ENCODE results near the gene EGFR.

EGFR gene

DNA sequence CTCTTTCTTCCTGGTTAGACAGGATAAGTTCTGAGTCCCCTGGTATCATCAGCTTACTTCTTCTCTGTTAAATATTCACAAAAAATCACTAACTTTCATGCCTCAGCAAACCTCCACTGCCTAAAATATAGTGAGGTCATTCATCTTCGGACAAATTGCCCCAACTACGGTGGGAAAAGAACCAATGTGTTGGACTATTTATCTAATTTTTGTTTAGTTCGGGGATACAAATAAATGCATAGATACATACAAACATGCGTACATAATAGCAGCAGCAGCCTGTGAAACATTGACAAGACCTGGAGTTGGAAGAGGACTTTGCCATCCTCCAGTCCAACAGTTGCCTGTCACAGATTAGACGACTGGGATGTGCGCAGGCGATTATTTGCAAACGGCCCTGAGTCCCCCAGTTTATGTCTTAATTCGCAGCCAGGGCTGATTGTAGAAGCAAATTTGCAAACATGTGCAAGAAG, 51.5 kb downstream of the EGFR start:
- H3K4me3 ChIP-seq (ENCODE audit: low read depth, low read length) = no peak overlapping the region
- H3K4me1 ChIP-seq (ENCODE audit: control insufficient read depth, insufficient read depth, low read length) = peaks cover 15% of the 10 kb centered on the region
- no peaks in the 10 kb centered on the region for H3K9me3 ChIP-seq (ENCODE audit: control insufficient read depth, insufficient read depth, low read length)
- no peak overlapping the region for H3K9ac ChIP-seq (ENCODE audit: low read depth, low read length)
- no peaks in the 10 kb centered on the region for H3K36me3 ChIP-seq (ENCODE audit: control insufficient read depth, insufficient read depth, low read length)
- no peaks in the 10 kb centered on the region for H3K27me3 ChIP-seq (ENCODE audit: control insufficient read depth, insufficient read depth, low read length)

DNA sequence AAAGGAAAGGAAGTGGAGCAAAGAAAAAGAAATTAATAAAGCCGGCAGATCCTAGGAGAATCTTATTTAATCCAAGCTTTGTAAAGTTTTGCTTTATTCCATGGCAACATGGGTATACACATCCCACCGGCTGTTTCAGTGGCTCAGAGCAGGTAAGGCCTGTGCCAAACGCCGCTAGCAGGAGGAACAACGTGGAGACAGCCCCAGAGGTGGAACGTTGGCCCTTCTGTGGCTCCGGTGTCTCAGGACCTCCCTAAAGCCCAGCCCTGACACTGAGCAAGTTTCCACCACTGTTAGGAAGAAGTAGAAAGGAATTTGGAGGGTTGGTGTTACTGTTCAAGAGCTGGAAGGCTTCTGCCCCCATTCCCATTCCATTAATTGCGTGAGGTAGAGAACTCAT, 52.0 kb downstream of the EGFR start:
- Histone ChIP-seq H3K9ac (ENCODE audit: low read depth, low read length) (no peak overlapping the region), H3K4me1 (ENCODE audit: control insufficient read depth, insufficient read depth, low read length) (peaks cover 9% of the 10 kb centered on the region)

DNA sequence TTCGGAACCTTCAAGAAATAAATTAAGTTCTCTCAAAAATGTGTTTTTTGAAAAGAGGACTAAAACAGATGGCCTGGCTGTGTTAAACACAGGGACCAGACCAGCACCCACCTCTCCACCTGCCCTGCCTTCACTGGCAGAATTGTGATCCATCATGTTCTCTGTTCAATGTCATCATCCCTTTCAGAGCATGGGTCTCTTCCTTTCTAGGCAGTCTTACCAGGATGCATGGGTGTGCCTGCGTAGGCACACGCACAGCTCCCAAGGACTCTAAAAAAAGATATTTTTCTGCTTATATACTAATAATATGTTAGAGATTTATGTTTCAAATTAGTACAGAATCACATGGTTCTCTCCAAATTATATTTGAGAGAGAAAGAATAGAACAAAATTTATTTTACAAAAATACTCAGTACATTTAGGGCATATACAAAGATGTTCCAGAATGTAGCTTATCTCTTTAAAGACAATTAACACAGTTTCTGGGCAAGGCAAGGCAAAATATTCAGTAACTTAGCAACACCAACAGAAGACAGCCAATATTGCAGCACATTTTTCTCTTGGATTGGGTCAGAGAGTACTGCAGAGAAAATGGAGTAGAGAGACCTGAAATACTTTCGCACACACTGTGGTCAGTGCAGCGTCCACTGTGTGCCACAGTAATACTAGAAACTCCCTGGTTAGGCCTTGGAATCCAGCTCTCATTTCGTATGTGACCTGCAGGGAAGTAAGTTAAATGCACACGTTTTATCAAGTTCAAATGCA, 52.8 kb downstream of the EGFR start:
- Histone ChIP-seq H3K27me3 (ENCODE audit: control insufficient read depth, insufficient read depth, low read length) (no peaks in the 10 kb centered on the region), H3K4me1 (ENCODE audit: control insufficient read depth, insufficient read depth, low read length) (peaks cover 4% of the 10 kb centered on the region), H3K9me3 (ENCODE audit: control insufficient read depth, insufficient read depth, low read length) (no peaks in the 10 kb centered on the region), H3K36me3 (ENCODE audit: control insufficient read depth, insufficient read depth, low read length) (no peaks in the 10 kb centered on the region), H3K9ac (ENCODE audit: low read depth, low read length) (no peak overlapping the region), H3K4me3 (ENCODE audit: low read depth, low read length) (no peak overlapping the region)

More for the DNA sequence above, 52.0 kb downstream of the EGFR start:
- Histone ChIP-seq H3K27me3 (ENCODE audit: control insufficient read depth, insufficient read depth, low read length) (no peaks in the 10 kb centered on the region), H3K4me3 (ENCODE audit: low read depth, low read length) (no peak overlapping the region), H3K9me3 (ENCODE audit: control insufficient read depth, insufficient read depth, low read length) (no peaks in the 10 kb centered on the region), H3K36me3 (ENCODE audit: control insufficient read depth, insufficient read depth, low read length) (no peaks in the 10 kb centered on the region)

DNA sequence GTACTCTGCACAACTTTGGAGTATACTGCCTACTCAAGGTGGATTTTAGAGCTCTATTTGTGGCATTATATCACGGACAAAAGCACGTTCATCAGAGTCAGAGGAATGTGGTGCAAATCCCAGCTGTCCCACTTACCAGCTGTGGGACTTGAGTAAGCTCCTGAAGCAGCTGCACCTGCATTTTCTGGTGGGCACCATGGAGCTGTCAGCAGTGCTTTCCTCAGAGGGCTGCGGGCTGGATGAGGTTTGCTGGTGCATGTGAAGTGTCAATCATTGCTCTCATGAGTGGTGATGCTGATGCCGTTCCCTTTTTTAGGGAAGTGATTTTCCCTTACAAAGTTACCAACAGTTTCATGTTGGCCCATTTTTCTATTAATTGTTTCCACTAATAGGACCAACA, 53.4 kb downstream of the EGFR start:
- Histone ChIP-seq H3K27me3 (ENCODE audit: control insufficient read depth, insufficient read depth, low read length) (no peaks in the 10 kb centered on the region), H3K36me3 (ENCODE audit: control insufficient read depth, insufficient read depth, low read length) (no peaks in the 10 kb centered on the region), H3K4me3 (ENCODE audit: low read depth, low read length) (no peak overlapping the region), H3K9ac (ENCODE audit: low read depth, low read length) (no peak overlapping the region), H3K9me3 (ENCODE audit: control insufficient read depth, insufficient read depth, low read length) (no peaks in the 10 kb centered on the region), H3K4me1 (ENCODE audit: control insufficient read depth, insufficient read depth, low read length) (no peaks in the 10 kb centered on the region)

DNA sequence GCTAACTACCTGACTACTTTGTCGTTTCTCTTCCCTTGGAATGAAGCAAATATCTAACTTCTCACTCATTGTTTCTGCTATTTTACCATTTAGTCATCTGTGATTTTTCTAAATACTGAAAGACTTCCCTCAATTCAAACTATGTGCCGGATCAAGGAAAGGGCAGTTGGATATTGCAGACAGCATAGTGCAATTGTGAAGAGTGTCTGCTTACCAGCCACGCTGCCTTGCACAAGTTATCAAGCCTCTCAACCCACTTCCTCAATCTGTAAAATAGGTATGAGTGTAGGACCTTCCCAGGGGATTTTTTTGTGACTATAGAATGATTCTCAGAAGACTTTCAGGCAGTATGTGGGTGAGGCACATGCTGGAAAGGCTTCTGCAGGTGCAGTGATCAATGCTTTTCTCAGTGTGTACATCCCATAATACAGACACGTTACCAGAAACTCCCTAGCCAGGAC, 54.3 kb downstream of the EGFR start:
- no peaks in the 10 kb centered on the region for H3K27me3 ChIP-seq (ENCODE audit: control insufficient read depth, insufficient read depth, low read length)
- H3K36me3 ChIP-seq (ENCODE audit: control insufficient read depth, insufficient read depth, low read length) = no peaks in the 10 kb centered on the region
- no peaks in the 10 kb centered on the region for H3K4me1 ChIP-seq (ENCODE audit: control insufficient read depth, insufficient read depth, low read length)
- no peaks in the 10 kb centered on the region for H3K9me3 ChIP-seq (ENCODE audit: control insufficient read depth, insufficient read depth, low read length)
- H3K9ac ChIP-seq (ENCODE audit: low read depth, low read length) = no peak overlapping the region
- no peak overlapping the region for H3K4me3 ChIP-seq (ENCODE audit: low read depth, low read length)

DNA sequence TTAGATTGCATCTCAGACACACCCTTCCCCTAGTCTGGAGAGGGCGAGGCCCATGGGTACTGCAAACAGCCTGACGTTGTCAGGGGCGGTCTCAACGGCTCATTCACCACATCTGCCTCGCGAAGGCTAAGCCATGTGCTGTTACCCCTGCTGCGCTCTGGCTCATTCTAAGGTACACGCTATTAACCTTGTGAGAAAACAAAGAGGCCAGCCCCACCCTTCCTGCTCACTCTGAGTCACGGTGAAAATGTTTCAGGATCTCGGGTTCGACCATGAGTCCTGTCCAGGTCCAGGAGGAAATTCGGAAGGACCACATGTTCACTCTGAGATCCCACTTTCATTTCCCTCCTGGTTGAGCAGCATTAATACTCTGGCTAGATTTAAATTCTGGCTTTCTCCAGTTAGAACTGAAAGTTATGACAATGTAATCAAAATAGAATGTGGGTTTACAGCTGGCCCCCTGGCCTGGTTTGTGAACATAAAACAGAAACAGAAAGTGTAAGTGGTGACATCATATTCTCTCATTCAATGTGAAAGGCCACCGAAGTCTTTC, 55.2 kb downstream of the EGFR start:
- no peaks in the 10 kb centered on the region for H3K27me3 ChIP-seq (ENCODE audit: control insufficient read depth, insufficient read depth, low read length)
- no peaks in the 10 kb centered on the region for H3K9me3 ChIP-seq (ENCODE audit: control insufficient read depth, insufficient read depth, low read length)
- H3K9ac ChIP-seq (ENCODE audit: low read depth, low read length) = no peak overlapping the region
- no peaks in the 10 kb centered on the region for H3K4me1 ChIP-seq (ENCODE audit: control insufficient read depth, insufficient read depth, low read length)
- H3K4me3 ChIP-seq (ENCODE audit: low read depth, low read length) = no peak overlapping the region
- no peaks in the 10 kb centered on the region for H3K36me3 ChIP-seq (ENCODE audit: control insufficient read depth, insufficient read depth, low read length)

DNA sequence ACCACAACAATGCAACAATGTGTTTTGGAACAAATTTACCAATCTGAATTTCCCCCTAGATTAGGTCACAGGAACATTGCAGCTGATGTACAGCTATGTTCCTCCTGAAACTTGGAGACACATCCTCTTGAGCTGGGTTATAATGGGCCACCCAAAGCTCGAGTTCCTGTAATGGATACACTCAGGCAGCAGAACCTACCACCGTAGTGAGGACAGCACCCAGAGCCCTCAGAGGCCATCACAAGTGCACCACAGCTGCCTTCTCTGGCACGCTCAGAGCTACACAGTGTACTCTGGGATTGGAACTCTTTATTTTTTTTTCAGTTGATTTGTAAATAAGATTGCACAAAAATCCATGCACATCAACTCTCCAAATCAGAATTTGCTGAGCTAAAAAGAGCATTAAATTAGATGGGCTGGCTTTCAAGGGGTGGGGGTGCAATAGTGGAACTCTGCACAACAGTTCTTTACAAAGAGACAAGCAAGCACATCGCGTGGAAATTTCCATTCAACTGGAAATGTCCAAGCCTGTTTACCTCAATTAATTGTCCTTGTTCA, 56.7 kb downstream of the EGFR start:
- Histone ChIP-seq H3K4me1 (ENCODE audit: control insufficient read depth, insufficient read depth, low read length) (no peaks in the 10 kb centered on the region), H3K27me3 (ENCODE audit: control insufficient read depth, insufficient read depth, low read length) (no peaks in the 10 kb centered on the region), H3K9ac (ENCODE audit: low read depth, low read length) (no peak overlapping the region), H3K9me3 (ENCODE audit: control insufficient read depth, insufficient read depth, low read length) (no peaks in the 10 kb centered on the region), H3K36me3 (ENCODE audit: control insufficient read depth, insufficient read depth, low read length) (no peaks in the 10 kb centered on the region), H3K4me3 (ENCODE audit: low read depth, low read length) (no peak overlapping the region)

DNA sequence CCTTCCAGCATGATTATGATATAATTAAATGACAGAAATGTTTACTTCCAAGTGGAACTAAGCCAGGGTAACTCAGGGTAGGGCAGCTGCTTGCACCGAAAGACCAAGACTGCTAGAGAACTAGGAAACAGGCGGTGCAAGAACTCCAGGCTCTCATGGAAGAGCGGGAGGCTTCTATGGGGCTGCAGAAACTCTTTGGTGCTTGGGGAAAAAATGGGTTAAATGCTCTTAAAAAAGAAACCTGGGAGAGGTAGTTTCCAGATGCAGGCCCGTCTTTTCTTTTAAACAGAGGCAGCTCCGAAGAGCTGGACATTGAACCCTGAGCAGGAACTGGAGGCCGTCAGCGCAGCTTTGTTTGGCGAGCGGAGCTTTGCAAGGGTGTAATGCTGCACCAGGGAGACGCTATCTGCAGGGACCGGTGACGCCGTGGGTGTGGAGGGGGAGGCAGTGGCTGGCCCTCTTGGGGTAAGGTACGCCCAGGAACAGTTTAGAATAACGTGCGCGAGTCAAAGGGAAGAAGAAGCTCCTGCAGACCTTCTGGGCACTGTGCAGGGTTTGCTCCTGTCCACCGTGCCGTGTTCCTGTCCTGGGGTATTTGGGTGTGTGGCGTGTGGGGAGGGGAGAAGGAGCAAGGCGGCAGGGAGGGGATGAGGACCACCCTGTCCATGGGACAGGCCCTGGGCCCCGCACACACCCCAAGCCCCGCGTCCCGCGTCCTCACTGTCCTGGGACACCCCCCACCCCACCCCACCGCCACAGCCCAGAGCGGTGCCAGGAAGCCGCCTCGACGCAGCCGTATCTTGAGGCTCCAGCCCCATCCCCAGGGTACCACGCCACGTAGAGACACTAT, 59.0 kb downstream of the EGFR start:
- Histone ChIP-seq H3K4me1 (ENCODE audit: control insufficient read depth, insufficient read depth, low read length) (no peaks in the 10 kb centered on the region), H3K36me3 (ENCODE audit: control insufficient read depth, insufficient read depth, low read length) (no peaks in the 10 kb centered on the region), H3K9ac (ENCODE audit: low read depth, low read length) (no peak overlapping the region), H3K27me3 (ENCODE audit: control insufficient read depth, insufficient read depth, low read length) (no peaks in the 10 kb centered on the region), H3K4me3 (ENCODE audit: low read depth, low read length) (no peak overlapping the region), H3K9me3 (ENCODE audit: control insufficient read depth, insufficient read depth, low read length) (no peaks in the 10 kb centered on the region)

DNA sequence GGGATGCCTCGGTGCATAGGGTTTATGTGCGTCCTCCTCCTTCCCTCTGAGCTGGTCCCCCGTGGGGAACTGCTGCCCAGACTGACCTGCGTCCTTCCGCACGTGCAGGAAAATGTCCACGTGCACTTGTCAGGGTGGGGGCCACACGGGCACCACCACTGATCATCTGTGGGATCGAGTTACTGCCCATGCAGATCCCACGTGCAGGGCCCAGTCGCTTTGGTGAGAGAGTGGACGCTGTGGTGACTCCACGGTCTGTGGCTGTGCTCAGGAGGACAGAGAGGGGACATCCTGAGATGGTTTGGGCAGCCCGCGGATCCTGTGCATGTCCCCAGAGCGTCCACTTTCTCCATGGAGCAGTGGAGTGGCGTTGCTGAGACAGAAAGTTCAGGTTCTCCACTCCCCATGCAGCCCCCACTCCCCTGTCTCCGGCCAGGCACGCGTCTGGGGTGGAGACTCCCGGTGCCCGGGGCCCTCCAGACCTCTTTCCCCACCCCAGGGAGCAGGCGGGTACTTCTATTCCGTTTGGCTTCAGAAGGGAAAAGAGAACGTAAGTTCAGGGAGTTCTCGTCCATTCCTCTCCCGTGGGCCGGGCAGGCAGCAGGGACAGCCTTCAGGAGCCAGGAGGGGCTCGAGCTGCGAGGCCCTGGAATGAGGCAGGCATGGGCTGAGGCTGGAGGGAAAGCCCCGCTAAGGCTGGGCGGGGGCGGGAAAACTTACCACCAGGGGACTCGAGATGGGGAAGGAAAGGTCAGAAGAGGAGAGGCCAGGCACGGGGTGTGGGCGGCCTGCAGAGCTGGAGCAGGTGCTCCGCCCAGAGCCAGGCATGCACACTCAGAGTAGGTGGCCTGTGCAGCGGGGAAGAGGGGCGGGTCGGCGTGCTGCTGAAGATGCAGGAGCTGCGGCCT, 59.9 kb downstream of the EGFR start:
- no peaks in the 10 kb centered on the region for H3K36me3 ChIP-seq (ENCODE audit: control insufficient read depth, insufficient read depth, low read length)
- no peak overlapping the region for H3K9ac ChIP-seq (ENCODE audit: low read depth, low read length)
- H3K9me3 ChIP-seq (ENCODE audit: control insufficient read depth, insufficient read depth, low read length) = no peaks in the 10 kb centered on the region
- H3K27me3 ChIP-seq (ENCODE audit: control insufficient read depth, insufficient read depth, low read length) = no peaks in the 10 kb centered on the region
- no peak overlapping the region for H3K4me3 ChIP-seq (ENCODE audit: low read depth, low read length)
- no peaks in the 10 kb centered on the region for H3K4me1 ChIP-seq (ENCODE audit: control insufficient read depth, insufficient read depth, low read length)

DNA sequence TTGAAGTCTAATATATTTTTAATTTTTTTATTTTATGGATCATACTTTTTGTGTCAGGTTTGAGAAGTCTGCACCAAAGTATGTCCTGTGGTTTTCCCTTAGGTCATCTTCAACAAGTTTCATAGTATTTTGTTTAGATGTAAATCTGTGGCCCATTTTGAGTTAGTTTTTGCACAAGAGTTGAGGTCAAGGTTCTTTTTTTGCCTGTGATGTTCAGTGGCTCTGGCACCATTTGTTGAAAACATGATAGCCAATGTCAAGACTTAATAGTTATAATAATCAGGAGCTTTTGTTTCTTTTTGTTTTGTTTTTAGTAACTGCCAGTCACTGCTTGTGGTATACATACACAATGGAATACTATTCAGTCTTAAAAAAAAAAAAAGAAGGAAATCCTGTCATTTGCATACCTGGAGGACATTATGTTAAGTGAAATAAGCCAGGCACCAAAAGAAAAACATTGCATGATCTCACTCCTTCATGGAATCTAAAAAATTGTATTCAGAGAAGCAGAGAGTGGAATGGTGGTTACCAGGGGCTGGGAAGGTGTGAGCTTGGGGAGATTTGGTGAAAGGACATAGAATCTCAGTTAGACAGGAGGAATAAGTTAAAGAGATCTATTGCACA, 61.3 kb downstream of the EGFR start:
- Histone ChIP-seq H3K36me3 (ENCODE audit: control insufficient read depth, insufficient read depth, low read length) (no peaks in the 10 kb centered on the region), H3K9ac (ENCODE audit: low read depth, low read length) (no peak overlapping the region), H3K27me3 (ENCODE audit: control insufficient read depth, insufficient read depth, low read length) (no peaks in the 10 kb centered on the region), H3K4me1 (ENCODE audit: control insufficient read depth, insufficient read depth, low read length) (no peaks in the 10 kb centered on the region), H3K4me3 (ENCODE audit: low read depth, low read length) (no peak overlapping the region), H3K9me3 (ENCODE audit: control insufficient read depth, insufficient read depth, low read length) (no peaks in the 10 kb centered on the region)
